GM19023 (cell line): Measurements from ENCODE around the gene DENND2A.
"Not testable (repeated sequence)": the region's sequence is repeated elsewhere in the genome, so short reads cannot be mapped to it uniquely, and the experiment has no call there.

ENCODE experiments used
- ATAC-seq: cut with Tn5 transposase; IDR thresholded peaks from one replicate; pipeline ENCODE4 v1.9.1; 2021; ENCODE audit warnings: mild to moderate bottlenecking, moderate library complexity; ENCODE audit not compliant: unreplicated experiment

Gene DENND2A

GRCh38 chr7:140623980-140624379 is 16.6 kb downstream of the DENND2A start:
- ATAC-seq: no peak

GRCh38 chr7:140621401-140622021 is 19.1 kb downstream of the DENND2A start:
- no peak for ATAC-seq

DNA sequence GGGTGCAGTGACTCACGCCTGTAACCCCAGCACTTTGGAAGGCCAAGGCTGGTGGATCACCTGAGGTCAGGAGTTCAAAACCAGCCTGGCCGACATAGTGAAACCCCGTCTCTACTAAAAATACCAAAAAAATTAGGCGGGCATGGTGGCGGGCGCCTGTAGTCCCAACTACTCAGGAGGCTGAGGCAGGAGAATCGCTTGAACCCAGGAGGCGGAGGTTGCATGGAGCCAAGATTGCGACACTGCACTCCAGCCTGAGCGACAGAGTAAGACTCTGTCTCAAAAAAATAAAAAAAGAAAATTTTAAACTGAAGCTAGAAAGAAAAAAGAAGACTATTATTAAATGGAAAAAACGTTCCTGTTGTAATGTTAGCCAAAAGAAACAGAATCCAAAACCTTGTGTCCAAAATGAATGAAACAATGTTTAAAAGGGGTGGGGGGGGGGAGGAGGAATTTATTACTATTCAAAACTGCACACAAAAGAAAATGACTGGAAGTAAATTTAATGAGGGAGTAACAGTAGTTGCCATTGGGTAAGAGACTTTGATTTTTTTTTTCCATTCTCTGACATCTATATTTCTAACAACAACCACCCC is 20.6 kb downstream of the DENND2A start:
- not testable (repeated sequence) for ATAC-seq

GRCh38 chr7:140619176-140619575 is 21.4 kb downstream of the DENND2A start:
- no peak for ATAC-seq

DNA sequence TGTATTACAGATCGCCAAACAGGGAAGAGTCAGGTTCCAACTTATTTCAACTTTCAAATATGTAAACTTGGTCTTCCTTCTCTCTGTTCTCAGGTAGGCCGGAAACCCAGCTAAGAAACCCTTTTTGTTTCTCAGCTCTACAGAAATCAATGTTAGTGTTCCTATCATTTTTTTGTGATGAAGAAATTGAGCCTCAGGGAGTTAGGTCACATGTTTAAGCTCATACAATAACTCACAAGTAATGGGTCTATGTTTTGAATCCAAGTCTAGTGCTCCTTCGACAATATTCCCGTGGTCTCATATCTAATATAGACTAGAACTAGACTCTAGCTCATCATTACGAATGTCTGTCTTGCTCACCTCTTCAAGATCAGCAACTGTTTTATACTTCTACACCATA is 22.3 kb downstream of the DENND2A start:
- no peak for ATAC-seq

DNA sequence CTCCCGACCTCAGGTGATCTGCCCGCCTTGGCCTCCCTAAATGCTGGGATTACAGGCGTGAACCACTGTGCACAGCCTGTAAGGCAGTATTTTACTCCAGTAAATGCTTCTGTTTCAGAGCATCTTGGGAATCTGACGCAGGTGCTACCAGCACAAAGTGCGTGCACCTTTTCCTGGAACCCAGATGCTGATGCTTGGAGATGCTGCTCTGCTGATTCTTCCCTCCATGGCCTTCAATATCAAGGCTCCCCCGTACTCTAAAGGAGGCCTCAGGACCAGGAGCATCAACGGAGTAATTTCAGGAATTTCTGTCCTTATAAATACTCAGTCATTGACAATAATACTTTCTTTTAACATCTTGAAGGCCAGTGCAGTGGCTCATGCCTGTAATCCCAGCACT is 23.5 kb downstream of the DENND2A start:
- no peak for ATAC-seq

GRCh38 chr7:140616328-140616727 is 24.3 kb downstream of the DENND2A start:
- ATAC-seq: no peak

DNA sequence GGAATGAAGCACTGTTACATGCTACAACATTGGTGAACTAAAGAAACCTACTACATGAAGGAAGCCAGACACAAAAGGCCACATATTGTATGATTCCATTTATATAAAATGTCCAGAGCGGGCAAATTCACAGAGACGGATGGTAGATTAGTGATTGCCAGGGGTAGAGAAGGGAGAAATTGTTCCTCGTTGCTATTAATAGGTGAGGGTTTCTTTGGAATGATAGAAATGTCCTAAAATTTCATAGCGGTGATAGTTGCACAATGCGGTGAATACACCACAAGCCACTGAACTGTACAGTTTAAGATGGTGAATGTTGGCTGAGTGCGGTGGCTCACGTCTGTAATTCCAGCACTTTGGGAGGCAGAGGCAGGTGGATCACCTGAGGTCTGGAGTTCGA is 29.0 kb downstream of the DENND2A start:
- no peak for ATAC-seq

DNA sequence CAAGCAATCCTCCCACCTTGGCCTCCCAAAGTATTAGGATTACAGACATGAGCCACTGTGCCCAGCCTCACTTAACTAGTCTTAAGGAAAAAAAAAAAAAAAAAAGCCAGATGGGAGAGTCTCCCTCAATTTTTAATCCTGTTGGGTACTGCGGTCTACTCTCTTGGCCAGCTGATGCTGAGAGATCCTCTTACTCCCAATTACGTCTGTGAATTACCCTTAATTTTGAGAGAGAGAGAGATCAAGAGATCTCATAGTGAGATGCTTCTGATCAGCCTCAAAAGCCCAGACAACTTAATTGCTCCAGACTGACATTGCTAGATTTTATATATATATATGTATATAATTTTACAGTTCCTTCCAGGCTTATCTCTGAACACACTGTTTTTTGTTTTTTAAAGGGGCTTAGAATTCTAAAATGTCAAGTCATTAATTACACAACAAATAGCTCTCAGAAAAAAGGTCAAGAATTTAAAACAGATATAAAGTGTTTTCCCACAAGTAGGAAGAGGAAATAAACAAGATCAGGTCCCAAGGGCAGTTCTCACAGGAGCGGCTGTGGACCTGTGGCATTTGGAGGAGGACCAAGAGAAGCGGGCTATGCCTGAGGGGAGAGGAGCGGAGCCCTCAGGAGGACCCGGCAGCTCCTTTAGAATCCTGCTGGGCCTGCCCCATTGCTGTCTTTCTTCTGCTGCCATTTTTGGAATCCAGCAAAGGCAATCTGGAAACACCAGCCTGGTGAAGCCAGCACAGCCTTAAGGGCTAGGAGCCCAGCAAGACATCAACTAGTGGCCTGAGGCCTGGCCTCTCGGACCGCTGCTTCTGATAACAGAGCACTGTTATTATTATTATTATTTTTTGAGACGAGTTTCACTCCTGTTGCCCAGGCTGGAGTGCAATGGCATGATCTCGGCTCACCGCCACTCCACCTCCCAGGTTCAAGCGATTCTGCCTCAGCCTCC is 30.1 kb downstream of the DENND2A start:
- ATAC-seq: no peak

- no peak for ATAC-seq
These were observed 31.0 kb downstream of the DENND2A start for GRCh38 chr7:140609646-140610045.

GRCh38 chr7:140607441-140607989 is 33.1 kb downstream of the DENND2A start:
- no peak for ATAC-seq

- ATAC-seq: no peak
These were observed 35.3 kb downstream of the DENND2A start for GRCh38 chr7:140605337-140605736.

- no peak for ATAC-seq
These were observed 35.9 kb downstream of the DENND2A start for GRCh38 chr7:140604760-140605159.

- ATAC-seq: no peak
These were observed 36.5 kb downstream of the DENND2A start for GRCh38 chr7:140604076-140604475.

DNA sequence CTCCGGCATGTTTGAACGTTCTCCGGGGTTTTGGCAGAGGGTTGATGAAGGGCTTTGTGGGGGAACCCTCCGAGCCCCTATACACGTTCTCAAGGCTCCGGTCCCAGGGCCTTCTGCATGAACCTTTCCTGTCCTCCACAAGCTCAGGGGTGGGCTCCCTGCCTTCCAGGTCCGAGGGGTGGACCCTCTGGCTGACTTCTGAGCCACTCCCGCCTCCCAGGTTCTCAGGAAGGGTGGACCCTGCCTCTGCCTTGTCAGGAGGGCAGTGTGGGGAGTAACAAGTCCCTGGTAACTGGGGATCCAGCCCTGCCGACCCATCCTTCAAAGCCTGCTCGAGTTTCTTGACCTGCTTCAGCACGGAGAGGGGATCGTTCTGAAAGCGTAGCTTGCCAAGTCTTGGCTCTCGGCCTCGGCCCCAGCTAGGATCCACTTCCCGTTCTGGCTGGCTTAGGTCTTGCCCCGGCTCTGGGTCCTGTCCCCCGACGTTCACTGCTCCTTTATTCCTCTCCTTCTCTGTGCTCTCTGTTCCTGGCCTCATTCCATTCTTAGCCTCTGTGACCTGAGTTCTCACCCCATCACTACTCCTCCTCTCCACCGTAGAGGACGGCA is 38.9 kb downstream of the DENND2A start:
- ATAC-seq: no peak

GRCh38 chr7:140600341-140600740 is 40.3 kb downstream of the DENND2A start:
- no peak for ATAC-seq

DNA sequence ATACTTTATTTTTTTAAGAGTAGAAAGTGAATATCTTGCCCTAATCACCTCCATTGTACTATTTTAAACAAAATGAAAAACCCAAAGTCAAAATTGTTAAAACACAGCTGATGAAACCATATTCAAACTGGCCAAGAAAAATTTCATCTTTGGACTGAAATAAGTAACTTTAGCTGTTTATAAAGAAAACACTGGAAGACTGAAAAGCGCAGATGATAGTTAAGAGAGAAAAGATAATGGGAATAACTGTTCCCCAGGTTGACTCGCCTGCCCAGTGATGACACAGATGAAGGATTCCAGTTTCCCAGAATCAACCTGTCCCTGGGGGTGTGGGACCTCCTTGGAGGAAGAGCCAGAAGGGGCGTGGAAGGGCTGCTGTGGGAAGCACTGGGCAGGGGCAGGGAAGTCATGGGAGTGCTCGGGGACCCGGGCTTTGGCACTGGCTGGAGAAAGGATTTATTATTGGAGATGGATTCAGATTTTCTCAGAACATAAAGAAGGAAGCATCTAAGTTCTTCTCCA is 43.1 kb downstream of the DENND2A start:
- no peak for ATAC-seq

DNA sequence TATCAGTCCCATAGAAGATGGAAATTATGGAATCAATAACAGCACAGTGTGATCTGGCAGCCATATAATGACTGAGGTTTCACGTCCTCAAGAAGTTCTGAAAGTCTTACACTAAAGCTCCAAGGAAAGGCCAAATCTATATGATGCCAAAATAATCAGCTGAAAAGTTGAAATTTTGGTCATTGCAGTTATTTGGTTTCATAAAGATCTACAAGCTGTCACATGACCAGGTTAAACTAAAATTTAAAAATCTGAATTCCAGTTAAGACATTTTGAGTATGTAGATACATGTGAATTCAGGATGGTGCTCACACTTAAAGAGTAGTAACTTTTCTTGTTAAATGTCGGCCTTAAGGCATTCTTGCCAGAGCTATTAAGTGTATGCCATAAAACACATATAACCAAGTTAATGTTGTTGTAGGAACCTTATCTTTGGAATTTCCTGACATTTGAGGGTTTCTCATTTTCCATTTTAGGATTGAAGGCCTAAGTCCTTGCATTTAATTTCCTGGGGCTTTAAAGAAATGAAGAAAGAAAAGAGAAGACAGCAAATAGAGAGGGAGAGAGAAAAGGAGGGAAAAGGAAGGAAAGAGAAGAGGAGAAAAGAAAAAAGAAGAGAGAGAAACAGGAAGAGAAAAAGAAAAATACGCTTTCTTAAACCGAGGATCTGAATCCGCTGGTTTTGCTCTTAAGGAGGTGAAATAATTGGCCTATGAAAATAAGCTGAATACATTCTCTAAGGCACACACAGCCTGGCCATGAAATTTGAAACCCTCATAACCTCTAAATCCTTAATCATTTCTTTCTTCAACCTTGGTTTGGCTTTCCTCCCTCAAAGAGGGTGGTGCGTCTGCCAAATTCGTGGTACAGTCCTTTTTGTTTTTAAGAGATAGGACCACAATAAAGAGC is 43.8 kb downstream of the DENND2A start:
- ATAC-seq: no peak

DNA sequence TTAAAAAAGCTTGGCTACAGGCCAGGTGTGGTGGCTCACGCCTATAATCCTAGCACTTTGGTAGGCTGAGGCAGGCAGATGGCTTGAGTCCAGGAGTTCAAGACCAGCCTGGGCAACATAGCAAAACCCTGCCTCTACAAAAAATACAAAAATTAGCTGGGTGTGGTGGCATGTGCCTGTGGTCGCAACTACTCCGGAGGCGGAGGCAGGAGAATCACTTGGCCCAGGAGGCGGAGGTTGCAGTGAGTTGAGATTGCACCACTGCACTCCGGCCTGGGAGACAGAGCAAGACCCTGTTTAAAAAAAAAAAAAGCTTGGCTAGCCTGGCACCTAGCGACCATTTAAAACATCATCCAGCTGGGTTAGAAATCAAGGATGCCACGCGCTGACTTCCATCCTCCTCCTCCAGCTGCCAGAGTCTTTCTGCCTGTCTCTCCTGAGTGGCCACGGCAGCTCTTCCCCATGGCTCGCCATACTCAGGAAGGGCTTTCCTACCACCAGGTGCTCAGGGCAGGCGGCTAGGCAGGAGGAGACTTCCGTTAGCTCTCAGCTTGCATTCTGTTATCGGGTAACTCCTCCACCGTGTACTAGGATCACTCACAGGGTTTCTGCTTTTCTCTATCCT is 45.0 kb downstream of the DENND2A start:
- ATAC-seq: no peak
